Osteocyte (in vitro differentiated cells): ENCODE measurements around the gene FAM83G. TPM values are rescaled to one million over a fixed set of nuclear protein-coding genes. Genes with fewer than 3 reads are reported as not detected.
"Not testable (repeated sequence)": the region's sequence is repeated elsewhere in the genome, so short reads cannot be mapped to it uniquely, and the experiment has no call there.

Experiments
- DNase-seq: peaks from one replicate; pipeline ENCODE4 v3.0.0; 2021; ENCODE audit warnings: mixed read lengths; ENCODE audit not compliant: unreplicated experiment; ENCODE audit errors: extremely low spot score
- H3K27ac Mint-ChIP-seq: one replicate; pipeline ENCODE4 v1.8.0; 2021; ENCODE audit warnings: mild to moderate bottlenecking, mixed read lengths; ENCODE audit not compliant: unreplicated experiment
- H3K27me3 Mint-ChIP-seq: one replicate; pipeline ENCODE4 v1.8.0; 2021; ENCODE audit warnings: mixed read lengths; ENCODE audit not compliant: unreplicated experiment
- H3K36me3 Mint-ChIP-seq: one replicate; pipeline ENCODE4 v1.8.0; 2021; ENCODE audit warnings: mixed read lengths; ENCODE audit not compliant: unreplicated experiment
- H3K4me1 Mint-ChIP-seq: one replicate; pipeline ENCODE4 v1.8.0; 2021; ENCODE audit warnings: mixed read lengths; ENCODE audit not compliant: unreplicated experiment
- H3K4me3 Mint-ChIP-seq: one replicate; pipeline ENCODE4 v1.8.0; 2021; ENCODE audit warnings: mild to moderate bottlenecking, moderate library complexity, mixed read lengths; ENCODE audit not compliant: unreplicated experiment
- H3K9me3 Mint-ChIP-seq: one replicate; pipeline ENCODE4 v1.8.0; 2021; ENCODE audit warnings: mixed read lengths; ENCODE audit not compliant: unreplicated experiment
- long read RNA-seq: library from polyadenylated mRNA; unstranded; transcript quantifications from one replicate; pipeline ENCODE4 v2.0.0, GENCODE V29; 2021
- total RNA-seq: library from RNA; stranded (reverse); gene quantifications from 2 replicates; pipeline ENCODE4 v1.2.1, GENCODE V29; 2021
- TF ChIP-seq, protein P1 (sequence below): fragments of 200-600 bp; sonication (generic); IDR thresholded peaks from 2 replicates; pipeline ENCODE4 v1.5.0; 2021; ENCODE audit warnings: antibody characterized with exemption, mild to moderate bottlenecking, moderate library complexity

FAM83G gene, protein sequence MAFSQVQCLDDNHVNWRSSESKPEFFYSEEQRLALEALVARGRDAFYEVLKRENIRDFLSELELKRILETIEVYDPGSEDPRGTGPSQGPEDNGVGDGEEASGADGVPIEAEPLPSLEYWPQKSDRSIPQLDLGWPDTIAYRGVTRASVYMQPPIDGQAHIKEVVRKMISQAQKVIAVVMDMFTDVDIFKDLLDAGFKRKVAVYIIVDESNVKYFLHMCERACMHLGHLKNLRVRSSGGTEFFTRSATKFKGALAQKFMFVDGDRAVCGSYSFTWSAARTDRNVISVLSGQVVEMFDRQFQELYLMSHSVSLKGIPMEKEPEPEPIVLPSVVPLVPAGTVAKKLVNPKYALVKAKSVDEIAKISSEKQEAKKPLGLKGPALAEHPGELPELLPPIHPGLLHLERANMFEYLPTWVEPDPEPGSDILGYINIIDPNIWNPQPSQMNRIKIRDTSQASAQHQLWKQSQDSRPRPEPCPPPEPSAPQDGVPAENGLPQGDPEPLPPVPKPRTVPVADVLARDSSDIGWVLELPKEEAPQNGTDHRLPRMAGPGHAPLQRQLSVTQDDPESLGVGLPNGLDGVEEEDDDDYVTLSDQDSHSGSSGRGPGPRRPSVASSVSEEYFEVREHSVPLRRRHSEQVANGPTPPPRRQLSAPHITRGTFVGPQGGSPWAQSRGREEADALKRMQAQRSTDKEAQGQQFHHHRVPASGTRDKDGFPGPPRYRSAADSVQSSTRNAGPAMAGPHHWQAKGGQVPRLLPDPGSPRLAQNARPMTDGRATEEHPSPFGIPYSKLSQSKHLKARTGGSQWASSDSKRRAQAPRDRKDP
- total RNA-seq = 4.1 and 4.7 TPM in 2 replicates
- long read RNA-seq, partial matches to known transcripts = 0 of 2 reads
- long read RNA-seq, other reads (novel, unspliced or antisense) = 2 of 2 reads

DNA sequence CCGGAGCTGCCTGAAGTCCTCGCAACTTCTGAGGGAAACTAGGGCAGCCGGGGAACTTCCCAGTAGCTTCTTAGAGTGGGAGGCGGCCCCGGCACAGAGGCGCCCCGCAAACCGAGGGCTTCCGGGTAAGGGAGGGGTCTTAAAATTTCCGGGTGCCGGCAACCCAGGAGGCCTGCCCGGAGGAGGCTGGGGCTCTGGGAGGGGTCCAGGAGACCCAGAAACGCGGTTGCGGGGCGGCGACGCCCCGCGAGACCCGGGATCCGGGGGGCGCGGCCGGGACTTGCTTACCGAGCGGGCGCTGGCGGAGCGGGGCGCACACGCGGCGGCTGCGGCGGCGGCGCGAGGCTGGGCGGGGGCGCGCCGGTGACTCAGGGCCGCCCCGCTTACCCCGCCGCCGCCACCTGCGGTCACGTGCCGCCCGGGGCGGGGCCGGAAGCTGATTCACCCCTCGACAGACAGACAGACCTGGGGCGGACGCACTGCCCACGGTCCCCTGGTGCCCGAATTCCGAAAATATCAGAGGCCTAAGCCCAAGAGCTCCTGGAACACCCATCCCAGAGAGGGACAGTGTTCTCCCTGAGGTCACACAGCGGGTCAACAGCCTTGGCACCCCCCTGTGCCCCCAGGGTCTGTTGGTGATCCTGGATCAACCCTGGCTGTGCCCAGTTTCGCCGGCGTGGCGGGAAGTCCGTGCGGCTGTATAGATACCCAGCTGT lies at the start of gene FAM83G:
FAM83G (minus strand) TSS at position 344 of the 716 bp plus-strand sequence. CDS start 723 bp downstream, outside the sequence.
- Mint-ChIP-seq H3K27ac (peak within 1 kb of the TSS; percentile 31), H3K4me1 (peaks cover 5% of the 10 kb centered on the region), H3K36me3 (no peaks in the 10 kb centered on the region), H3K9me3 (no peaks in the 10 kb centered on the region), H3K27me3 (no peaks in the 10 kb centered on the region), H3K4me3 (peak within 1 kb of the TSS; percentile 78)
- no peak for DNase-seq
- TF ChIP-seq, protein P1, sequence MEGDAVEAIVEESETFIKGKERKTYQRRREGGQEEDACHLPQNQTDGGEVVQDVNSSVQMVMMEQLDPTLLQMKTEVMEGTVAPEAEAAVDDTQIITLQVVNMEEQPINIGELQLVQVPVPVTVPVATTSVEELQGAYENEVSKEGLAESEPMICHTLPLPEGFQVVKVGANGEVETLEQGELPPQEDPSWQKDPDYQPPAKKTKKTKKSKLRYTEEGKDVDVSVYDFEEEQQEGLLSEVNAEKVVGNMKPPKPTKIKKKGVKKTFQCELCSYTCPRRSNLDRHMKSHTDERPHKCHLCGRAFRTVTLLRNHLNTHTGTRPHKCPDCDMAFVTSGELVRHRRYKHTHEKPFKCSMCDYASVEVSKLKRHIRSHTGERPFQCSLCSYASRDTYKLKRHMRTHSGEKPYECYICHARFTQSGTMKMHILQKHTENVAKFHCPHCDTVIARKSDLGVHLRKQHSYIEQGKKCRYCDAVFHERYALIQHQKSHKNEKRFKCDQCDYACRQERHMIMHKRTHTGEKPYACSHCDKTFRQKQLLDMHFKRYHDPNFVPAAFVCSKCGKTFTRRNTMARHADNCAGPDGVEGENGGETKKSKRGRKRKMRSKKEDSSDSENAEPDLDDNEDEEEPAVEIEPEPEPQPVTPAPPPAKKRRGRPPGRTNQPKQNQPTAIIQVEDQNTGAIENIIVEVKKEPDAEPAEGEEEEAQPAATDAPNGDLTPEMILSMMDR = no peak

DNA sequence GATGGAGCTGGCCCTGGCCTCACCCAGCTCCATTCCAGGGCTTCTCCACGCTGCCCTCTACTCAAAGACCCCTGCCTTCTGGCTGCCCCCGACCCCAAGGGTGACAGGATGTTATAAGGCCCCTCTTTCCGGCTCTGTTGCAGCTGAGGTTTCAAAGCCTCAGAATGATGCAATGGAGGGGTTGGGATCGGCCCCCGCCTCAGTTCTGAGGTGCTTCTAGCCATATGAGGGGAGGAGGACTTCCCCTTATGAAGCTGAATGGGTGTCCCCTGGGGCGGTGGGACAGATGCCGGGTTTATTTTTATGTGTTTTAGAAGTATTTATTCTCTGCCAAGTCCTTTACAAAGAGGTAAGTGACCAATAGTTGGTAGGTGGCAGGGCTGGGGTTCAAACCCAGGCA lies 44.3 kb upstream of the FAM83G start:
- H3K27me3 Mint-ChIP-seq, H3K36me3 Mint-ChIP-seq, H3K4me1 Mint-ChIP-seq: not testable (repeated sequence)

DNA sequence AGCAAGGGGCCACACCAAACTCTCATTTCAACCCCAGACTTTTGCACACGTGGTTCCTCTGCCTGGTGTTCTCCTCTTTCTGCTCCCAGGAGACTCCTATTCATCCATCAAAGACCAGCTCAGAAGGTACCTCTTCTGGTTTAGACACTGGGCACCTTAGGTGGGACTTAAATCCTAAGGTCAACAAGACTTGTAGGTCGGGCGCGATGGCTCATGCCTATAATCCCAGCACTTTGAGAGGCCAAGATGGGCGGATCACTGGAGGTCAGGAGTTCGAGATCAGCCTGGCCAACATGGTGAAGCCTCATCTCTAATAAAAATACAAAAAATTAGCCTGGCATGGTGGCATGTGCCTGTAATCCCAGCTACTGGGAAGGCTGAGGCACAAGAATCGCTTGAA lies 42.9 kb upstream of the FAM83G start:
- not testable (repeated sequence) for H3K36me3 Mint-ChIP-seq, H3K9me3 Mint-ChIP-seq, H3K27me3 Mint-ChIP-seq, H3K27ac Mint-ChIP-seq, H3K4me1 Mint-ChIP-seq, H3K4me3 Mint-ChIP-seq, DNase-seq

More for the DNA sequence above, 44.3 kb upstream of the FAM83G start:
- not testable (repeated sequence) for H3K4me3 Mint-ChIP-seq, H3K27ac Mint-ChIP-seq, DNase-seq, H3K9me3 Mint-ChIP-seq

DNA sequence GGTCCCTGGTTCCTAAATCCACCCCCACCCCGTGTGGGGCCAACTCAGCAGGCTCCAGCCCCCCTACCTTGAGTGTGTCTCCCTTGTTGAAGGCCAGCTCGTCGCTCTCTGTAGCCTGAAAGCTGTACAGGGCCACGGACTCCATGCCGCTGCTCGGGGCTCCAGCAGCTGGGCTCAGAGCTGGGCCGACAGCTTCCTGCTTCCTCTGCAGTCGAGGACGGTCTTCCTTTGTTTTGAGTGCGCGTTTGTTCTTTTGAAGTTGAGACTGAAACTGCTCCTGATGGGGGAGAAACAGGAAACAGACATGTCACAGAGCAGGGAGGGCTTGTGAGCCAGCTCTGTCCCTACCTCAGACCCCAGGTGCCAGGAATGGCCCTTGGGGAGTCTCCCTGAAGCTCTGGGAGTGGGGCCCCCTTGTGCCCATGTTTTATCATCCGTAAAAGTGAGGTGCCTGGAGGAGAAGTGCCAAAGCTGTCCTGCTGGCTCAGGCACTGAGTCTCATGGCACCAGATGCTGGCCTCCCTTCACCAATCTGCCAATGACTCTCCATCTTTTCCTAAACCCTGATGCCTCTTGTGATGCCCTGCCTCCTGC lies 42.3 kb upstream of the FAM83G start, which contains the start of gene GRAP:
GRAP (minus strand) TSS at position 176 of the 594 bp plus-strand sequence; CDS start at position 145, 31 bp downstream.
- DNase-seq, H3K36me3 Mint-ChIP-seq, H3K4me1 Mint-ChIP-seq, H3K4me3 Mint-ChIP-seq, H3K27me3 Mint-ChIP-seq, H3K9me3 Mint-ChIP-seq, H3K27ac Mint-ChIP-seq: not testable (repeated sequence)

DNA sequence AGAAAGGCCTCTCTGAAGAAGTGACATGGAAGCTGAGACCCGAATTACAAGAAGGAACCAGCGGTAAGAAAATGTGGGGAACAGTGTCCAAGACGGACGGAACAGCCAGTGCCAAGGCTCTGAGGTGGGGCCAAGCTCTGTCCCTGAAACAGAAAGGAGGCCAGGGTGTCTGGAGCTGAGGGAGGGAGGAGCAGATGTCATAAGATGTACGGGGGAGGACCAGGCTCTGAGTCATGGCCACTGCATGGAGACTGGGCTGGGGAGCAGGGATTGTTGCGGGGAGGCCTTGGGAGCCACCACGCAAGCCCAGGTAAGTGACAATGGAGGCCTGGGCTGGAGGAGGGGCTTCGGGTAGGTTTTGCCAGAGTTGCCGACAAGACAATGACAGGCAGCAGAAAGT lies 40.1 kb upstream of the FAM83G start:
- not testable (repeated sequence) for DNase-seq, H3K4me1 Mint-ChIP-seq, H3K36me3 Mint-ChIP-seq, H3K27ac Mint-ChIP-seq, H3K27me3 Mint-ChIP-seq, H3K4me3 Mint-ChIP-seq, H3K9me3 Mint-ChIP-seq

DNA sequence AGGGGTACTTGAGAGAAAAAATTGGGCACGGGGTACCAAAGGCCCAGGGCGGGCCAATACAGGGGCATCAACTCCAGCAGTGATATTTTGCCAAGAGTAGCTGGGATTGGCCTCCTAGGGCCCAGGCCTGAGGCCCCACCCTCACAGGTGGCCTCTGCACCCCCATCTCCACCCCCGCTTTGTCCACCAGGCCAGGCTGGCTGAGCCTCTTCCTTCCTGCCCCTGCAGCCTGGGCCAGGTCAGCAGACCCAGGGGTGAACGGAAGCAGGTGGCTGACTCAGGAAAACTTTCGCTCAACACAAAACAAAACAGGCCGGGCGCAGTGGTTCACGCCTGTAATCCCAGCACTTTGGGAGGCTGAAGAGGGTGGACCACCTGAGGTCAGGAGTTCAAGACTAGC lies 38.5 kb upstream of the FAM83G start:
- H3K4me1 Mint-ChIP-seq, DNase-seq, H3K27me3 Mint-ChIP-seq, H3K27ac Mint-ChIP-seq, H3K4me3 Mint-ChIP-seq, H3K36me3 Mint-ChIP-seq, H3K9me3 Mint-ChIP-seq: not testable (repeated sequence)

DNA sequence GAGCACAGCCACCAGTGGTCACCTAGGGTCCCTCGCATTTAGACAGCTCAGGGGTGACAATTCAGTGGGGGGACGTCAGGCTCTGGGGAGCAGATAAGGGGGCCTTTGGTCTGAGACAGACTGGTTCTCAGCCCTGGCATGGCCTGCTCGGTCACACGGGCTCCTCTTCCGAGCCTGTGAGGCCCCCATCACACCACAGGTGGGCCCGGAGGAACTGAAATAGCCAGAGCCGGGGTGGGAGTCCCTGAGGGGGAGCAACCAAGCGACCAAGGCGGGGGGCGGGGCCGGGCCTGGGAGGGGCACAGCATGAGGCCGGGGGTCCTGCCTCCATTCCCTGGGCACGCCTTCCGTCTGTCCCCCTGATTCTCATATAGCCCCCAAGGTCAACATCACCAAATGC lies 37.8 kb upstream of the FAM83G start:
- H3K36me3 Mint-ChIP-seq, H3K4me3 Mint-ChIP-seq, H3K9me3 Mint-ChIP-seq, DNase-seq, H3K4me1 Mint-ChIP-seq, H3K27ac Mint-ChIP-seq, H3K27me3 Mint-ChIP-seq: not testable (repeated sequence)

DNA sequence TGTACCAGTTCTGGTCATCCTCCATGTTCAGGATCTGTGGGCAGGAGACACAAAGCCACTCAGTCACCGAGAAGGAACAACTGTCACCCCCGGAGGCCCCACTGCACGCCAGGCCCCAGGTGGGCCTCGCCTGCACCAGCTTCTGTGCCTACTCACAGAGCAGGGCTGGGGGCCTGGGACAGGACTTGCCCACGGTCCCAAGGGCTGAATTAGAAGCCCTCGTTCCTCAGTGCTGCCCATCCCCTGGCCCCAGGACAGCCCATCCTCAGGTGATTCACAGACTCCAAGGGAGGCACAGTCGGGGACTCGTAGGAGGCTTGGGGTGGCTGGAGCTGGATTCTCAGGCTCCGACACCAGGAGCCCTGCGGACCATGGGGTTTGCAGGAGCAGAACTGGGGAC lies 37.3 kb upstream of the FAM83G start:
- not testable (repeated sequence) for H3K27me3 Mint-ChIP-seq, H3K4me3 Mint-ChIP-seq, H3K27ac Mint-ChIP-seq, DNase-seq, H3K36me3 Mint-ChIP-seq, H3K9me3 Mint-ChIP-seq, H3K4me1 Mint-ChIP-seq

DNA sequence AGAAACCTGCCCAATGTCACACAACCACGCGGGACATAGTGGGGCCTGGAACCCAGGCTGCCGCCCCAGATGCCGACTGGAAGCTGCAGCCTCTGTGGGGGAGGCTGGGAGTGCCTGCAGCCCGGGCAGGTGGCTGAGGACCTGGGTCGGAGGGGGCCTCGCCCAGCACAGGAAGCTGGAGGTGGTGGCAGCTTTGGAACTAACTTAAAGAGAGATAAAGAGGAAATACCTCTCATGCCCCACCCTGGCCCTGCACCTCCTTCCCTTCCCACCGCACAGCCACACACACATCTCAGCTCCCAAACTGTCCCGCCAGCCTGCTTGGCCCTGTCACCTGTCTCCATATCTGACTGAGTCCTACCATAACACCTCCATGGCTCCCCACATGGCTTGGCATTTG lies 35.8 kb upstream of the FAM83G start:
- H3K4me1 Mint-ChIP-seq, H3K4me3 Mint-ChIP-seq, H3K9me3 Mint-ChIP-seq, H3K27ac Mint-ChIP-seq, H3K36me3 Mint-ChIP-seq, DNase-seq, H3K27me3 Mint-ChIP-seq: not testable (repeated sequence)

DNA sequence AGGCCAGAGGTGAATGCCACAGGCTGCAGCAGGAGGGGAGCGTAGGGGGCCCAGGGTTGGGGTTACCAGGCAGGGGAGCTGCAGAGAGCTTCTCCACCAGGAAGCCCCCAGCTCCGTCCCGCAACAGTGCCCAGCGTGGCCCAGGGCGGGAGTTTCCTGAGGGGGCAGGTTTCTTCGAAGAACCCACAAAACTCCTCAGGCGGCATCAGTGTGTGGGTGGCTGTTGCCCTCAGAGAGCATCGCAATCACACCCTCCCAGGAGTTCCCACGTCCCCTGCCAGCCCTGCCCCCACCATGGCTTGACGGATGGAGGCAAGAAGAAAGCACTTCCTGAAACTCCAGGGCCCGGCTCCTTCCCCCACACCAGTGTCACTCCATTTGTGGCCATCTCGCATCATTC lies 34.2 kb upstream of the FAM83G start:
- not testable (repeated sequence) for H3K27me3 Mint-ChIP-seq, H3K27ac Mint-ChIP-seq, H3K4me3 Mint-ChIP-seq, H3K9me3 Mint-ChIP-seq, H3K36me3 Mint-ChIP-seq, H3K4me1 Mint-ChIP-seq, DNase-seq
